Heart left ventricle (tissue), 16 donors: Measurements from ENCODE around the gene AKT2. TPM values are rescaled to one million over a fixed set of nuclear protein-coding genes. Genes with fewer than 3 reads are reported as not detected.

Experiments
- ATAC-seq, 4 donors: fragments of 200-7000 bp; cut with Tn5 transposase; one replicate each; pipeline ENCODE4 v1.9.1; 2020 to 2022; ENCODE audit warnings: moderate library complexity in 4 of 4, mild to moderate bottlenecking in 3 of 4, moderate number of reproducible peaks in 1 of 4
- DNase-seq, 5 donors: peaks; one replicate each; pipeline ENCODE4 v3.0.0-alpha.2; 2020
- H3K27ac ChIP-seq, 12 donors: fragments of 200-600 bp; sonication (generic) in 4 of 12; one replicate each; pipeline versions ENCODE4 v1.5.0 to v1.8.0; 2016 to 2022; ENCODE audit warnings: mild to moderate bottlenecking in 2 of 12
- H3K27me3 ChIP-seq, 9 donors: fragments of 200-600 bp; sonication (generic) in 2 of 9; one replicate each; pipeline versions ENCODE4 v1.5.1 to v1.8.0; 2016 to 2022; ENCODE audit warnings: mild to moderate bottlenecking in 3 of 9
- H3K36me3 ChIP-seq, 9 donors: fragments of 200-600 bp; sonication (generic) in 2 of 9; one replicate each; pipeline versions ENCODE4 v1.5.0 to v1.8.0; 2018 to 2022; ENCODE audit warnings: mild to moderate bottlenecking in 2 of 9
- H3K4me1 ChIP-seq, 12 donors: fragments of 200-600 bp; sonication (generic) in 4 of 12; one replicate each; pipeline versions ENCODE4 v1.5.0 to v1.8.0; 2016 to 2022; ENCODE audit warnings: mild to moderate bottlenecking in 3 of 12
- H3K4me3 ChIP-seq, 12 donors: fragments of 200-600 bp; sonication (generic) in 4 of 12; one replicate each; pipeline versions ENCODE4 v1.5.0 to v1.8.0; 2017 to 2022; ENCODE audit warnings: mild to moderate bottlenecking in 9 of 12, moderate library complexity in 4 of 12
- H3K9me3 ChIP-seq, 12 donors: fragments of 200-600 bp; sonication (generic) in 4 of 12; one replicate each; pipeline versions ENCODE4 v1.5.0 to v1.8.0; 2016 to 2022; ENCODE audit warnings: mild to moderate bottlenecking in 1 of 12
- CTCF ChIP-seq, 12 donors: fragments of 200-600 bp; sonication (generic) in 4 of 12; IDR thresholded peaks; one replicate each; pipeline versions ENCODE4 v1.5.0 to v1.8.0; 2018 to 2022; ENCODE audit warnings: antibody characterized with exemption in 12 of 12, mild to moderate bottlenecking in 5 of 12
- POLR2A ChIP-seq, 2 donors: fragments of 450-650 bp; IDR thresholded peaks; one replicate each; pipeline ENCODE4 v1.6.1; 2017; ENCODE audit warnings: antibody characterized with exemption in 2 of 2, mild to moderate bottlenecking in 2 of 2, moderate library complexity in 2 of 2
- WGBS, 4 donors: extraction: QIAGEN DNeasy Blood & Tissue Kit in 2 of 4; methylation state at CpG; one replicate each; pipeline versions ENCODE4 v1.1.5 to v1.1.7; 2013 to 2018; 5-methylcytosine and 5-hydroxymethylcytosine counted together
- intact Hi-C, 10 donors: fragments of 100-400 bp; cut with DNase I; formaldehyde crosslinking; loops; one replicate each; pipeline versions ENCODE4 v1.11.1 to v1.14.2; 2022
- polyA plus RNA-seq, 2 donors: library from polyadenylated mRNA; stranded (reverse); fragments of 200-250 nt; gene quantifications; one replicate each; pipeline ENCODE4 v1.2.3, GENCODE V29; 2013
- total RNA-seq, 9 donors: library from RNA; depleted of rRNA in 2 of 9; stranded (reverse); fragments of >200 nt in 2 of 9; fragmentation: NEBNext Ultra II Directional in 3 of 9; extraction: Animal tissue kit (Norgen Biotek cat#: 25700) in 3 of 9; gene quantifications; one replicate each; pipeline versions ENCODE4 v1.1.0 to v1.2.4, GENCODE V29; 2016 to 2023
- donor health status: ischemic (EF 13 %, LVEDD 7.1; RV severe dilation, severe dysfunction).
- donor health status: healthy with polysubstance abuse.
- donor health status: DM: no; HTN: yes; CAD: no.
- donor health status: DM: no; HTN: no; CAD: no.
- donor health status: ischemic (EF 25% LVEDD 6.9; RV normal size, moderate dysfunction).
- donor health status: ischemic (EF 25% LVEDD 5.7; RV mildly dilated, moderate dysfunction).
- donor health status: healthy.
- donor health status: DM: yes; HTN: yes; CAD: no.
- donor health status: ischemic (EF 35%, LVEDD 5.7; RV mildly dilated, moderate dysfunction).
- donor health status: nonischemic (EF 11% LVEDD 7.7; RV severe dilation, severe dysfunction).
- donor health status: DM: yes; HTN: yes; CAD: no.
- donor health status: PGD.
- donor health status: ischemic (EF 29% LVEDD 5.4; RV normal size, mild dysfunction).
- donor health status: nonischemic (EF 23%, LVEDD 6.1; RV moderate dilation, normal function).

The AKT2 gene
- total and polyA plus RNA-seq, 11 donors = 71.0 to 132 (median 112) TPM

GRCh38 chr19:40281381-40282208 lies 3.5 kb downstream of the AKT2 start:
- Histone ChIP-seq H3K27me3 (no peaks in the 10 kb centered on the region), H3K4me3 (no peak overlapping the region), H3K4me1 (peaks cover 5 to 86% (median 76%) of the 10 kb centered on the region in 12 donors), H3K9me3 (no peaks in the 10 kb centered on the region), H3K36me3 (no peaks in the 10 kb centered on the region), H3K27ac (peak overlapping the region in 11 of 12 donors; percentile 26 to 99 (median 88))
- no peak for DNase-seq
- ATAC-seq = no peak
- 65 to 71% (median 68%) methylated on average over 12 to 14 of the region's 14 CpGs for WGBS, 4 donors
- TF ChIP-seq CTCF (IDR thresholded peaks at IDR 0.05) (no peak), POLR2A (IDR thresholded peaks at IDR 0.05) (no peak)
- intact Hi-C loops = loop anchor here in 4 of 10 donors (5.0 to 10.0 kb wide), 2 partner anchors 39 to 323 kb away; partner anchors contain the start of gene LTBP4 (in 1 of the 4)

- Histone ChIP-seq H3K27me3 (no peaks in the 10 kb centered on the region), H3K27ac (peak overlapping the region in 11 of 12 donors; percentile 60 to 98 (median 86)), H3K36me3 (no peaks in the 10 kb centered on the region), H3K4me3 (no peak overlapping the region), H3K4me1 (peaks cover 5 to 81% (median 72%) of the 10 kb centered on the region in 12 donors), H3K9me3 (no peaks in the 10 kb centered on the region)
- DNase-seq (peak in 1 of 5 donors; percentile 67), ATAC-seq (peak in 1 of 4 donors; percentile 14)
- 49 to 64% (median 59%) methylated on average over 10 of the region's 10 CpGs for WGBS, 4 donors
- intact Hi-C loops = loop anchor here in 4 of 10 donors (5.0 to 10.0 kb wide), 2 partner anchors 38 to 324 kb away; partner anchors contain the start of gene LTBP4 (in 1 of the 4)
- TF ChIP-seq CTCF (IDR thresholded peaks at IDR 0.05) (no peak), POLR2A (IDR thresholded peaks at IDR 0.05) (no peak)
Measured at GRCh38 chr19:40280608-40281221, 4.4 kb downstream of the AKT2 start.

GRCh38 chr19:40279761-40280607 lies 5.2 kb downstream of the AKT2 start:
- DNase-seq (no peak), ATAC-seq (no peak)
- no peaks in the 10 kb centered on the region for H3K27me3 ChIP-seq
- peak overlapping the region in 5 of 12 donors; percentile 28 to 54 (median 38) for H3K4me3 ChIP-seq
- TF ChIP-seq POLR2A (IDR thresholded peaks at IDR 0.05) (no peak), CTCF (IDR thresholded peaks at IDR 0.05) (no peak)
- H3K36me3 ChIP-seq = no peaks in the 10 kb centered on the region
- peaks cover 5 to 84% (median 75%) of the 10 kb centered on the region in 12 donors for H3K4me1 ChIP-seq
- WGBS, 4 donors = 73 to 82% (median 80%) methylated on average over 15 to 17 of the region's 17 CpGs
- H3K9me3 ChIP-seq = no peaks in the 10 kb centered on the region
- intact Hi-C loops = loop anchor here in 4 of 10 donors (5.0 to 10.0 kb wide), 2 partner anchors 38 to 325 kb away; partner anchors contain the start of gene LTBP4 (in 1 of the 4)
- H3K27ac ChIP-seq = peak overlapping the region; percentile 49 to 98 (median 80)
